WTC11 (cell line): ENCODE results near the gene TMEM212. TPM values are rescaled to one million over a fixed set of nuclear protein-coding genes. Genes with fewer than 3 reads are reported as not detected.

Experiments
- ATAC-seq: fragments of 200-7000 bp; cut with Tn5 transposase; 2 replicates; pipeline ENCODE4 v1.10.0; 2021; ENCODE audit warnings: mild to moderate bottlenecking, moderate library complexity
- CTCF ChIA-PET: fragments of 300-600 bp; sonication (Branson Sonifier 250); formaldehyde crosslinking; loops from one replicate; lab custom pipeline; 2021; ENCODE audit warnings: antibody characterized with exemption; lab: Charles Lee
- POLR2A ChIA-PET: fragments of 350-600 bp; sonication (Branson Sonifier 250); formaldehyde crosslinking; loops from one replicate; lab custom pipeline; 2021; ENCODE audit warnings: antibody characterized with exemption; lab: Charles Lee
- DNase-seq: peaks from one replicate; pipeline ENCODE4 v3.0.0; 2021; ENCODE audit warnings: low spot score
- H3K27ac Mint-ChIP-seq: 2 replicates; pipeline ENCODE4 v1.8.0; 2021; ENCODE audit warnings: mixed read lengths
- H3K27me3 Mint-ChIP-seq: 2 replicates; pipeline ENCODE4 v1.8.0; 2021; ENCODE audit warnings: low read depth, mild to moderate bottlenecking, moderate library complexity, mixed read lengths
- H3K36me3 Mint-ChIP-seq: 2 replicates; pipeline ENCODE4 v1.8.0; 2021; ENCODE audit warnings: mixed read lengths
- H3K4me1 Mint-ChIP-seq: 2 replicates; pipeline ENCODE4 v1.8.0; 2022; ENCODE audit warnings: mixed read lengths
- H3K4me3 Mint-ChIP-seq: 2 replicates; pipeline ENCODE4 v1.8.0; 2021; ENCODE audit warnings: mild to moderate bottlenecking, moderate library complexity, mixed read lengths
- H3K9me3 Mint-ChIP-seq: 2 replicates; pipeline ENCODE4 v1.8.0; 2021; ENCODE audit warnings: mixed read lengths
- ARID4B ChIP-seq: sonication (generic); formaldehyde crosslinking; IDR thresholded peaks from 2 replicates; pipeline ENCODE4 v1.8.0; 2023; ENCODE audit warnings: missing genetic modification reagents, mild to moderate bottlenecking, borderline replicate concordance
- ATF6 ChIP-seq: sonication (generic); formaldehyde crosslinking; IDR thresholded peaks from 2 replicates; pipeline ENCODE4 v1.8.1; 2023; ENCODE audit warnings: mild to moderate bottlenecking, missing genetic modification reagents
- FOXP4 ChIP-seq: sonication (generic); formaldehyde crosslinking; IDR thresholded peaks from 2 replicates; pipeline ENCODE4 v1.8.0; 2022; ENCODE audit warnings: mild to moderate bottlenecking, missing genetic modification reagents
- NFYB ChIP-seq: sonication (generic); formaldehyde crosslinking; conservative IDR thresholded peaks from 2 replicates; pipeline ENCODE4 v1.8.0; 2022; ENCODE audit warnings: low read depth, missing genetic modification reagents
- OVOL2 ChIP-seq: fragments of 250-450 bp; sonication (Bioruptor Pico); IDR thresholded peaks from 2 replicates; pipeline ENCODE4 v1.9.0; 2021; ENCODE audit warnings: mild to moderate bottlenecking, borderline replicate concordance
- PRDM15 ChIP-seq: sonication (generic); formaldehyde crosslinking; IDR thresholded peaks from 2 replicates; pipeline ENCODE4 v1.8.0; 2022; ENCODE audit warnings: missing genetic modification reagents
- SMAD3 ChIP-seq: sonication (generic); formaldehyde crosslinking; IDR thresholded peaks from 2 replicates; pipeline ENCODE4 v1.8.0; 2022; ENCODE audit warnings: missing genetic modification reagents, mild to moderate bottlenecking, borderline replicate concordance
- TCF7 ChIP-seq: sonication (generic); formaldehyde crosslinking; IDR thresholded peaks from 2 replicates; pipeline ENCODE4 v1.8.0; 2022; ENCODE audit warnings: mild to moderate bottlenecking, low read depth, missing genetic modification reagents, moderate library complexity
- TEAD1 ChIP-seq: sonication (generic); formaldehyde crosslinking; IDR thresholded peaks from 2 replicates; pipeline ENCODE4 v1.8.0; 2022; ENCODE audit warnings: mild to moderate bottlenecking, missing genetic modification reagents
- TEAD4 ChIP-seq: sonication (generic); formaldehyde crosslinking; IDR thresholded peaks from 2 replicates; pipeline ENCODE4 v1.8.0; 2022; ENCODE audit warnings: mild to moderate bottlenecking, missing genetic modification reagents
- TP53 ChIP-seq: sonication (generic); formaldehyde crosslinking; IDR thresholded peaks from 2 replicates; pipeline ENCODE4 v1.8.1; 2023; ENCODE audit warnings: mild to moderate bottlenecking, missing genetic modification reagents
- ZNF138 ChIP-seq: sonication (generic); formaldehyde crosslinking; conservative IDR thresholded peaks from 2 replicates; pipeline ENCODE4 v1.8.1; 2022; ENCODE audit warnings: mild to moderate bottlenecking, moderate library complexity, missing genetic modification reagents
- ZNF416 ChIP-seq: fragments of 250-450 bp; sonication (Bioruptor Pico); IDR thresholded peaks from 2 replicates; pipeline ENCODE4 v1.9.0; 2021; ENCODE audit warnings: mild to moderate bottlenecking, inconsistent platforms
- ZNF425 ChIP-seq: fragments of 250-450 bp; sonication (Bioruptor Pico); conservative IDR thresholded peaks from 2 replicates; pipeline ENCODE4 v1.9.0; 2021; ENCODE audit warnings: mild to moderate bottlenecking
- ZNF512 ChIP-seq: sonication (generic); formaldehyde crosslinking; IDR thresholded peaks from 2 replicates; pipeline ENCODE4 v1.8.1; 2022; ENCODE audit warnings: missing genetic modification reagents, borderline replicate concordance
- total RNA-seq: library from RNA; stranded (reverse); gene quantifications from 3 replicates; pipeline ENCODE4 v1.2.3, GENCODE V29; 2021

Gene TMEM212
- total RNA-seq, 1 experiment from 2014 or later, result not detected

GRCh38 chr3:171833789-171834460 is 9.2 kb upstream of the TMEM212 start (continued):
- TF ChIP-seq PRDM15, result no peak

- H3K27ac Mint-ChIP-seq, result no peak overlapping the region
- H3K9me3 Mint-ChIP-seq, result no peaks in the 10 kb centered on the region
- H3K36me3 Mint-ChIP-seq, result no peaks in the 10 kb centered on the region
- TF ChIP-seq ZNF416 (CRISPR knock-in tag), result no peak
- TF ChIP-seq TEAD1 (CRISPR knock-in tag), result no peak
- TF ChIP-seq OVOL2 (CRISPR knock-in tag), result no peak
- no peak for TF ChIP-seq ZNF138
- no peak for TF ChIP-seq TCF7 (CRISPR knock-in tag)
- CTCF ChIA-PET, result interaction anchor here (0.7 to 2.1 kb wide), 8 partner anchors 10 to 870 kb away, joined by 3 to 17 read pairs (median 4); no protein-coding TSS in a partner anchor
- peaks cover 25% of the 10 kb centered on the region for H3K4me1 Mint-ChIP-seq
- DNase-seq (no peak), ATAC-seq (no peak)
- H3K27me3 Mint-ChIP-seq, result no peaks in the 10 kb centered on the region
- H3K4me3 Mint-ChIP-seq, result no peak overlapping the region
- POLR2A ChIA-PET, result no interaction called here
Measured at GRCh38 chr3:171834461-171834801, 8.7 kb upstream of the TMEM212 start.

GRCh38 chr3:171835116-171835515 is 8.0 kb upstream of the TMEM212 start:
- Mint-ChIP-seq H3K27me3 (no peaks in the 10 kb centered on the region), H3K4me3 (no peak overlapping the region), H3K36me3 (no peaks in the 10 kb centered on the region), H3K4me1 (peaks cover 19% of the 10 kb centered on the region), H3K27ac (no peak overlapping the region), H3K9me3 (no peaks in the 10 kb centered on the region)
- ATAC-seq (no peak), DNase-seq (no peak)
- ChIA-PET POLR2A (no interaction called here), CTCF (interaction anchor here (2.1 kb wide), 1 partner anchor 63 kb away, joined by 17 read pairs; no protein-coding TSS in a partner anchor)
- TF ChIP-seq SMAD3 (no peak), ZNF512 (CRISPR knock-in tag) (no peak), ZNF425 (CRISPR knock-in tag) (no peak), NFYB (CRISPR knock-in tag) (no peak), TEAD4 (CRISPR knock-in tag) (no peak), FOXP4 (no peak), ATF6 (CRISPR knock-in tag) (no peak), ARID4B (no peak), TP53 (CRISPR knock-in tag) (no peak)
